Neutrophil (primary cell): ENCODE measurements around the gene PHB1.

Experiments
- H3K27ac ChIP-seq: fragments of 200-600 bp; sonication (generic); 2 replicates; pipeline ENCODE4 v1.5.1; 2016; ENCODE audit warnings: mild to moderate bottlenecking, moderate library complexity
- H3K27me3 ChIP-seq: fragments of 200-600 bp; sonication (generic); 2 replicates; pipeline ENCODE4 v1.6.0; 2016; ENCODE audit warnings: mild to moderate bottlenecking
- H3K36me3 ChIP-seq: fragments of 200-600 bp; sonication (generic); 2 replicates; pipeline ENCODE4 v1.5.1; 2017
- H3K4me1 ChIP-seq, 2 experiments: fragments of 200-600 bp in 1 of 2; sonication (generic) in 1 of 2; 1 replicate in 1 of 2; 2 replicates in 1 of 2; pipeline versions ENCODE4 v1.5.1 to v1.6.1; 2013 to 2016; ENCODE audit warnings: low read depth in 1 of 2, low read length in 1 of 2, mild to moderate bottlenecking in 1 of 2, moderate library complexity in 1 of 2; ENCODE audit not compliant: control insufficient read depth in 1 of 2, insufficient read depth in 1 of 2
- H3K4me3 ChIP-seq, 2 experiments: fragments of 200-600 bp in 1 of 2; sonication (generic) in 1 of 2; 1 replicate in 1 of 2; 2 replicates in 1 of 2; pipeline ENCODE4 v1.5.1; 2013 to 2016; ENCODE audit warnings: low read depth in 1 of 2, low read length in 1 of 2, mild to moderate bottlenecking in 1 of 2, moderate library complexity in 1 of 2
- H3K9me3 ChIP-seq: fragments of 200-600 bp; sonication (generic); 2 replicates; pipeline ENCODE4 v1.5.1; 2016
- CTCF ChIP-seq: fragments of 200-600 bp; sonication (generic); IDR thresholded peaks from 2 replicates; pipeline ENCODE4 v1.5.1; 2016; ENCODE audit warnings: antibody characterized with exemption

Gene PHB1

GRCh38 chr17:49414622-49415350 lies at the start of gene PHB1:
Gene PHB1, minus strand, starts transcription at chr17:49414882. Its CDS starts 1,618 bp downstream, at chr17:49413264.
- TF ChIP-seq CTCF, result peak; percentile 24
- Histone ChIP-seq H3K27me3 (peaks cover 17% of the 10 kb centered on the region), H3K4me1 (peaks cover 13 to 16% of the 10 kb centered on the region in 2 experiments), H3K4me3 (peak within 1 kb of the TSS; percentile 64 to 69), H3K27ac (peak within 1 kb of the TSS; percentile 0), H3K36me3 (peaks cover 7% of the 10 kb centered on the region), H3K9me3 (no peaks in the 10 kb centered on the region)

- no peak overlapping the region for H3K27ac ChIP-seq
- no peaks in the 10 kb centered on the region for H3K36me3 ChIP-seq
- H3K4me3 ChIP-seq, result no peak overlapping the region
- no peak for TF ChIP-seq CTCF
- no peaks in the 10 kb centered on the region for H3K9me3 ChIP-seq
- H3K4me1 ChIP-seq, result no peaks in the 10 kb centered on the region
- peaks cover 97% of the 10 kb centered on the region for H3K27me3 ChIP-seq
Observed at GRCh38 chr17:49464049-49464448, 49.4 kb upstream of the PHB1 start.

- no peaks in the 10 kb centered on the region for H3K4me1 ChIP-seq
- H3K27ac ChIP-seq, result no peak overlapping the region
- H3K4me3 ChIP-seq, result no peak overlapping the region
- H3K27me3 ChIP-seq, result peaks cover 97% of the 10 kb centered on the region
- TF ChIP-seq CTCF, result no peak
- H3K9me3 ChIP-seq, result no peaks in the 10 kb centered on the region
- no peaks in the 10 kb centered on the region for H3K36me3 ChIP-seq
Observed at GRCh38 chr17:49461580-49461979, 46.9 kb upstream of the PHB1 start.

- Histone ChIP-seq H3K4me1 (no peaks in the 10 kb centered on the region), H3K27ac (no peak overlapping the region), H3K9me3 (no peaks in the 10 kb centered on the region), H3K27me3 (peaks cover 97% of the 10 kb centered on the region), H3K4me3 (no peak overlapping the region), H3K36me3 (no peaks in the 10 kb centered on the region)
- TF ChIP-seq CTCF, result no peak
Observed at GRCh38 chr17:49460401-49460800, 45.7 kb upstream of the PHB1 start.

- no peaks in the 10 kb centered on the region for H3K4me1 ChIP-seq
- peaks cover 95% of the 10 kb centered on the region for H3K27me3 ChIP-seq
- H3K36me3 ChIP-seq, result no peaks in the 10 kb centered on the region
- H3K4me3 ChIP-seq, result no peak overlapping the region
- TF ChIP-seq CTCF, result no peak
- H3K27ac ChIP-seq, result no peak overlapping the region
- H3K9me3 ChIP-seq, result no peaks in the 10 kb centered on the region
Observed at GRCh38 chr17:49459401-49459984, 44.8 kb upstream of the PHB1 start.
